A673 (cell line): ENCODE results near the gene MS4A4E. TPM values are rescaled to one million over a fixed set of nuclear protein-coding genes. Genes with fewer than 3 reads are reported as not detected.

ENCODE experiments used
- BruUV-seq: library from RNA; stranded (reverse); fragments of 400-500 nt; replicated peaks from 2 replicates; lab custom pipeline; 2021; lab: Mats Ljungman, UMichigan
- CTCF ChIA-PET: fragments of 300-600 bp; sonication (Branson Sonifier 250); formaldehyde crosslinking; loops from one replicate; lab custom pipeline; 2022; ENCODE audit warnings: antibody characterized with exemption; lab: Charles Lee
- POLR2A ChIA-PET: fragments of 300-600 bp; sonication (Branson Sonifier 250); formaldehyde crosslinking; loops from one replicate; lab custom pipeline; 2022; ENCODE audit warnings: antibody characterized with exemption; ENCODE audit not compliant: low non-redundant PET; lab: Charles Lee
- DNase-seq: peaks from one replicate; pipeline ENCODE4 v3.0.0-alpha.2; 2015; ENCODE audit warnings: low spot score
- H3K27ac ChIP-seq: fragments of 200-600 bp; sonication (generic); 2 replicates; pipeline ENCODE4 v1.5.1; 2016; ENCODE audit warnings: mixed run types, low read depth, mild to moderate bottlenecking, mixed read lengths, antibody characterized with exemption, low read length; ENCODE audit not compliant: poor library complexity, severe bottlenecking
- H3K27me3 ChIP-seq: fragments of 200-600 bp; sonication (generic); replicated peaks from 2 replicates; pipeline ENCODE4 v1.6.1; 2017; ENCODE audit warnings: mixed run types, low read depth, mild to moderate bottlenecking, mixed read lengths, antibody characterized with exemption, low read length; ENCODE audit not compliant: insufficient read depth, poor library complexity
- H3K36me3 ChIP-seq: fragments of 200-600 bp; sonication (generic); 2 replicates; pipeline ENCODE4 v1.6.1; 2016; ENCODE audit warnings: mixed run types, mild to moderate bottlenecking, mixed read lengths, antibody characterized with exemption, low read length; ENCODE audit not compliant: insufficient read depth, poor library complexity, severe bottlenecking
- H3K4me1 ChIP-seq: fragments of 200-600 bp; sonication (generic); 2 replicates; pipeline ENCODE4 v1.6.1; 2017; ENCODE audit warnings: mixed run types, mild to moderate bottlenecking, mixed read lengths, antibody characterized with exemption, low read length; ENCODE audit not compliant: insufficient read depth, poor library complexity, severe bottlenecking
- H3K4me3 ChIP-seq: fragments of 200-600 bp; sonication (generic); 2 replicates; pipeline ENCODE4 v1.5.1; 2016; ENCODE audit warnings: low read depth, mixed run types, mild to moderate bottlenecking, mixed read lengths, low read length; ENCODE audit not compliant: poor library complexity, severe bottlenecking
- H3K9me3 ChIP-seq: fragments of 200-600 bp; sonication (generic); 2 replicates; pipeline ENCODE4 v1.6.1; 2016; ENCODE audit warnings: mixed run types, low read depth, mild to moderate bottlenecking, mixed read lengths, antibody characterized with exemption, low read length; ENCODE audit not compliant: poor library complexity, severe bottlenecking
- EZH2 ChIP-seq: fragments of 200-600 bp; sonication (generic); IDR thresholded peaks from 2 replicates; pipeline ENCODE4 v1.6.1; 2017; ENCODE audit warnings: borderline replicate concordance, low read depth, mild to moderate bottlenecking, mixed read lengths, antibody characterized with exemption, low read length; ENCODE audit not compliant: poor library complexity, severe bottlenecking
- intact Hi-C: fragments of 100-400 bp; cut with micrococcal nuclease; formaldehyde crosslinking; loops from one replicate; pipeline ENCODE4 v1.10.0; 2022; ENCODE audit not compliant: unreplicated experiment
- total RNA-seq: library from RNA; stranded (reverse); gene quantifications from 2 replicates; pipeline ENCODE4 v1.2.3, GENCODE V29; 2021
- TF ChIP-seq, protein P1 (sequence below): fragments of 300-800, 200-600 bp; sonication (generic); conservative IDR thresholded peaks from 2 replicates; pipeline ENCODE4 v1.5.1; 2017; ENCODE audit warnings: low read depth, mild to moderate bottlenecking, antibody characterized with exemption, low read length, moderate library complexity, mixed read lengths

The MS4A4E gene
- total RNA-seq, 1 experiment from 2014 or later: not detected

DNA sequence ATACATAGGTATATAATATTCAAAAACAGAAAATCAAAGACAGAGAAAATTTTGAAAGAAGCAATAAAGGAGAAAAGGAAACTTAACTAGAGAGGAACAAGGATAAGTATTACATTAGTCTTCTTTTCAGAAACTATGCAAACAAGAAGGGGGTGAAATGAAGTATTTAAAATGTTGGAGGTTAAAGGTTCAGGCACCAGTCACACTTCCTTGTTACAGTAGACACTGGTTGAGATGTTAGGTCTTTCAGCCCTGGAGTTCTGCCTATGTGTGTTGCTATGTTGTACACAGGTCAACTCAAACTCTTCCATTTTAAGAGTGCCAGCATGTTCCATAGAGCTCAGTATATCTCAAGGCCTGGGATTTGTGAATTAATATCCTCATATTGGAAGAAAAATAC is 31.5 kb upstream of the MS4A4E start:
- Histone ChIP-seq H3K36me3 (no peaks in the 10 kb centered on the region), H3K4me1 (no peaks in the 10 kb centered on the region), H3K4me3 (no peak overlapping the region), H3K9me3 (peaks cover 5% of the 10 kb centered on the region), H3K27ac (no peak overlapping the region), H3K27me3 (no peaks in the 10 kb centered on the region)
- intact Hi-C loops: no loop called here
- ChIA-PET CTCF (no interaction called here), POLR2A (no interaction called here)
- no TSS peak for BruUV-seq
- DNase-seq: no peak
- TF ChIP-seq, protein P1, sequence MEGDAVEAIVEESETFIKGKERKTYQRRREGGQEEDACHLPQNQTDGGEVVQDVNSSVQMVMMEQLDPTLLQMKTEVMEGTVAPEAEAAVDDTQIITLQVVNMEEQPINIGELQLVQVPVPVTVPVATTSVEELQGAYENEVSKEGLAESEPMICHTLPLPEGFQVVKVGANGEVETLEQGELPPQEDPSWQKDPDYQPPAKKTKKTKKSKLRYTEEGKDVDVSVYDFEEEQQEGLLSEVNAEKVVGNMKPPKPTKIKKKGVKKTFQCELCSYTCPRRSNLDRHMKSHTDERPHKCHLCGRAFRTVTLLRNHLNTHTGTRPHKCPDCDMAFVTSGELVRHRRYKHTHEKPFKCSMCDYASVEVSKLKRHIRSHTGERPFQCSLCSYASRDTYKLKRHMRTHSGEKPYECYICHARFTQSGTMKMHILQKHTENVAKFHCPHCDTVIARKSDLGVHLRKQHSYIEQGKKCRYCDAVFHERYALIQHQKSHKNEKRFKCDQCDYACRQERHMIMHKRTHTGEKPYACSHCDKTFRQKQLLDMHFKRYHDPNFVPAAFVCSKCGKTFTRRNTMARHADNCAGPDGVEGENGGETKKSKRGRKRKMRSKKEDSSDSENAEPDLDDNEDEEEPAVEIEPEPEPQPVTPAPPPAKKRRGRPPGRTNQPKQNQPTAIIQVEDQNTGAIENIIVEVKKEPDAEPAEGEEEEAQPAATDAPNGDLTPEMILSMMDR: no peak
- TF ChIP-seq EZH2: no peak

DNA sequence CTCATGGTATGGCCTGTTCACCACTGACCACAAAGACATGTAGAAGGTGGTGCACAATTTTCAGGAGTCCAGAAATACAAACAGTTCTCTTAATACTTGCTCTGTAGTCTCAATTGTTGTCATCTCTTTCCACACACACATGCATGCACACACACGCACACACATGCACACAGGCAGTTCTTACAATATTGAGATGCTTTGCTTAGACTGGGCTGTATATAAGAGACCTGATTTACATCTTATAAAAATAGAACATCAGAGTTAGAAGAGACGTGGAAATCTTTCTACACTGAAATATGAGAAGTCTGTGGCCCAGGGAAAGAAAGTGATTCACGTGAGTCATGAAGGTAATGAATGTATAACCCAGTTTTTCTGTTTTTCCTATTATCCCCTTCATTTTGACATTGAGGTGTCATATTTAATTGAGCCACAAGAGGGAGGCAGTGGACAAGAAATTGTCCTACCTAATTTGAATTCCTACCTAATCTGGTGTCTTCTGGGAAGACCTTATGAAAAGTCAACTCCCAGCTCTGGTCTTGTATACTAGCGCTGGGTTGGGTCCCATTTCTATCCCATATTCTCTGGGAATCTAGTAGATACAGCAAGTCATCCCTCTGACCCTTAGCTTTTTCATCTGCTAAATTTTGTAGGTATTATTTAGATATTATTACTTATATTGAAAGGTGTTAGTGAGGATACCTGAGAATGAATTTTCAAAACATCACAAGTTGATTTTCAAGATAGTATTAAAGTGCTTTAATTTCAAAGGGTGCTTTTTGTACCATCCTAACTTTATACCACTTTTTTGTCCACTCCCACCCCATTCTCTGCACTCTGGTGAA is 22.7 kb upstream of the MS4A4E start:
- POLR2A ChIA-PET: no interaction called here
- no TSS peak for BruUV-seq

DNA sequence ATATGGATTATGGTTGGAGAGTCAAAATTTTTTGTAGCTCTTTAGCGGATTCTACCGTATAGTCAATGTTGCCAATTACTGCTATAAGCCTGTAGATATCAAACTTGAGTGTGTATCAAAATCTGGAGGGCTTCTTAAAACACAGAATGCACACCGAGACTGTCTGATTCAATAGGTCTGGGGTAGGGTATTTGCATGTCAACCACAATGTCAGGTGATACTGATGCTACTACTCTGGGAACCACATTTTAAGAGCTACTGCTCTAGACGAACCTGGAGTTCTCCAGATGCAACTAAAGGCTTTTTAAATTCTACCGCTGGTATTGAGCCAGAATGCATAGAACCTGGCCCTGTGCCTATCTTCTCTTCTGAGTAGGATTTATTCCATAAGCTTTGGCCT is 21.7 kb upstream of the MS4A4E start:
- no peak for DNase-seq
- no peaks in the 10 kb centered on the region for H3K36me3 ChIP-seq
- no peak overlapping the region for H3K4me3 ChIP-seq
- no peaks in the 10 kb centered on the region for H3K9me3 ChIP-seq
- ChIA-PET CTCF (no interaction called here), POLR2A (no interaction called here)
- BruUV-seq: no TSS peak
- intact Hi-C loops: loop anchor here (5.0 to 10.0 kb wide), 4 partner anchors 78 to 510 kb away; no protein-coding TSS in a partner anchor
- TF ChIP-seq, protein P1: no peak
- no peak for TF ChIP-seq EZH2
- no peak overlapping the region for H3K27ac ChIP-seq
- H3K27me3 ChIP-seq: peaks cover 14% of the 10 kb centered on the region
- no peaks in the 10 kb centered on the region for H3K4me1 ChIP-seq

More for the DNA sequence above, 22.7 kb upstream of the MS4A4E start:
- peaks cover 5% of the 10 kb centered on the region for H3K9me3 ChIP-seq
- TF ChIP-seq EZH2: no peak
- TF ChIP-seq, protein P1: peak; percentile 74
- H3K4me1 ChIP-seq: no peaks in the 10 kb centered on the region
- no peak overlapping the region for H3K27ac ChIP-seq
- no peak overlapping the region for H3K4me3 ChIP-seq
- intact Hi-C loops: loop anchor here (5.0 to 10.0 kb wide), 4 partner anchors 77 to 509 kb away; no protein-coding TSS in a partner anchor
- peak; percentile 70 for DNase-seq
- H3K27me3 ChIP-seq: peaks cover 14% of the 10 kb centered on the region
- CTCF ChIA-PET: no interaction called here
- no peaks in the 10 kb centered on the region for H3K36me3 ChIP-seq
